Osteoblast (primary cell): ENCODE measurements around the gene VPS13D. TPM values are rescaled to one million over a fixed set of nuclear protein-coding genes. Genes with fewer than 3 reads are reported as not detected.

ENCODE experiments used
- DNase-seq: peaks from one replicate; pipeline ENCODE4 v3.0.0; 2011; ENCODE audit warnings: low spot score, mixed read lengths; ENCODE audit not compliant: insufficient read length; ENCODE audit errors: missing footprints
- H2AFZ ChIP-seq: 2 replicates; pipeline ENCODE4 v1.6.0; 2011; ENCODE audit warnings: mild to moderate bottlenecking, low read length
- H3K27ac ChIP-seq: 2 replicates; pipeline ENCODE4 v1.5.1; 2011; ENCODE audit warnings: mild to moderate bottlenecking, low read depth, low read length, moderate library complexity
- H3K27me3 ChIP-seq: 2 replicates; pipeline ENCODE4 v1.6.0; 2012; ENCODE audit warnings: mild to moderate bottlenecking, control low read depth, inconsistent platforms, low read length, moderate library complexity; ENCODE audit not compliant: insufficient read depth
- H3K36me3 ChIP-seq: 2 replicates; pipeline ENCODE4 v1.5.1; 2011; ENCODE audit warnings: mild to moderate bottlenecking, low read length, control low read depth, moderate library complexity; ENCODE audit not compliant: insufficient read depth
- H3K4me1 ChIP-seq: 2 replicates; pipeline ENCODE4 v1.5.1; 2011; ENCODE audit warnings: mild to moderate bottlenecking, low read length, control low read depth, moderate library complexity; ENCODE audit not compliant: insufficient read depth
- H3K4me2 ChIP-seq: 2 replicates; pipeline ENCODE4 v1.6.0; 2011; ENCODE audit warnings: mild to moderate bottlenecking, low read length; ENCODE audit not compliant: insufficient read depth
- H3K4me3 ChIP-seq: fragments of 200-600 bp; sonication (generic); 3 replicates; pipeline ENCODE4 v1.5.1; 2012; ENCODE audit warnings: mild to moderate bottlenecking, low read length, inconsistent platforms; ENCODE audit not compliant: insufficient read depth
- H3K79me2 ChIP-seq: 2 replicates; pipeline ENCODE4 v1.6.0; 2012; ENCODE audit warnings: mild to moderate bottlenecking, low read length, control low read depth, inconsistent platforms; ENCODE audit not compliant: insufficient read depth
- H3K9me3 ChIP-seq: 2 replicates; pipeline ENCODE4 v1.5.1; 2011; ENCODE audit warnings: low read depth, low read length, control low read depth
- H4K20me1 ChIP-seq: 2 replicates; pipeline ENCODE4 v1.6.0; 2012; ENCODE audit warnings: mild to moderate bottlenecking, low read length, control low read depth; ENCODE audit not compliant: insufficient read depth
- total RNA-seq: library from RNA; depleted of rRNA; stranded (reverse); fragments of >200 nt; gene quantifications from 2 replicates; pipeline ENCODE4 v1.2.3, GENCODE V29; 2012
- TF ChIP-seq, protein P1 (sequence below): IDR thresholded peaks from 2 replicates; pipeline ENCODE4 v1.5.1; 2011; ENCODE audit warnings: mild to moderate bottlenecking, low read depth, low read length, moderate library complexity; ENCODE audit errors: extremely low read depth

The VPS13D gene
- total RNA-seq, 1 donor, result 48.5 TPM

DNA sequence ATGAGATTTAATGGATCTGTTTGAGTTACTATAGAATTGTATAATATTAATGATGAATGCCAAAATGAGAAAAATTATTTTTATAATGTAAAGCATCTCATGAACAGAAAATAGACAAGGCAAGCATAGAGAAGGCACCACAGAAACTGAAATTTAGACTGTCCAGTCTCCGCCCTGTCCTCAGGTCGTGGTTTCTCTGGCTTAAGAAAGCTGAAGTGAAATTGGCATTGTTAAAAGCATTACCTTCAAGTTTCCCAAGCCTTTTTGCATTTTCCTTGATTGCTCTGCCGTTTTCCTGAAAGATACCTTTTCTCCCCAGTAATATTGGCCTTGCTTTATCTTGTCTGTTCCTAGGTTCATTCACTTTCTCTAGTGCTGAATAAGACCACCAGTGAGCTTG lies 58.0 kb downstream of the VPS13D start:
- no peak for DNase-seq
- H3K4me3 ChIP-seq, result no peak overlapping the region
- H3K9me3 ChIP-seq, result no peaks in the 10 kb centered on the region
- H3K79me2 ChIP-seq, result peaks cover 34% of the 10 kb centered on the region
- H4K20me1 ChIP-seq, result no peaks in the 10 kb centered on the region
- no peaks in the 10 kb centered on the region for H3K27me3 ChIP-seq
- no peak overlapping the region for H3K27ac ChIP-seq
- peaks cover 36% of the 10 kb centered on the region for H3K36me3 ChIP-seq
- H3K4me2 ChIP-seq, result no peak overlapping the region
- peaks cover 13% of the 10 kb centered on the region for H3K4me1 ChIP-seq
- TF ChIP-seq, protein P1, sequence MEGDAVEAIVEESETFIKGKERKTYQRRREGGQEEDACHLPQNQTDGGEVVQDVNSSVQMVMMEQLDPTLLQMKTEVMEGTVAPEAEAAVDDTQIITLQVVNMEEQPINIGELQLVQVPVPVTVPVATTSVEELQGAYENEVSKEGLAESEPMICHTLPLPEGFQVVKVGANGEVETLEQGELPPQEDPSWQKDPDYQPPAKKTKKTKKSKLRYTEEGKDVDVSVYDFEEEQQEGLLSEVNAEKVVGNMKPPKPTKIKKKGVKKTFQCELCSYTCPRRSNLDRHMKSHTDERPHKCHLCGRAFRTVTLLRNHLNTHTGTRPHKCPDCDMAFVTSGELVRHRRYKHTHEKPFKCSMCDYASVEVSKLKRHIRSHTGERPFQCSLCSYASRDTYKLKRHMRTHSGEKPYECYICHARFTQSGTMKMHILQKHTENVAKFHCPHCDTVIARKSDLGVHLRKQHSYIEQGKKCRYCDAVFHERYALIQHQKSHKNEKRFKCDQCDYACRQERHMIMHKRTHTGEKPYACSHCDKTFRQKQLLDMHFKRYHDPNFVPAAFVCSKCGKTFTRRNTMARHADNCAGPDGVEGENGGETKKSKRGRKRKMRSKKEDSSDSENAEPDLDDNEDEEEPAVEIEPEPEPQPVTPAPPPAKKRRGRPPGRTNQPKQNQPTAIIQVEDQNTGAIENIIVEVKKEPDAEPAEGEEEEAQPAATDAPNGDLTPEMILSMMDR, result no peak
- H2AFZ ChIP-seq, result no peak overlapping the region

DNA sequence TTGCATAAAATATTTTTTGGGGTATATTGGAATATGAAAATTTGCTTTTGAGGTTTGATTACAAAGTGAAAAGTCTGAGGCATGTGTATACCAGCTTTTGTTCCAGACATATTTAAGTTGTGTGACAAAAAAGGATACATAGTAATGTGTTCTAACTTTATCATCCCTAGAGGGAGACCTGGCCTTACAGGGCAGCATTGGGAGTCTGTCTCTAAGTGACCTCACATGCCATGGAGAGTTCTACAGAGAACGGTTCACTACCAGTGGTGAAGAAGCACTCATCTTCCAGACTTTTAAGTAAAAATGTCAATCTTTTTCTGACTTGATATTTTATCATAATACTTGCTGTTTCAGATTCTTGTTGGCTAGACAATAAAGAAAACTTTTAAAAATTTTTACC lies 61.0 kb downstream of the VPS13D start:
- Histone ChIP-seq H2AFZ (no peak overlapping the region), H3K4me3 (no peak overlapping the region), H3K27me3 (no peaks in the 10 kb centered on the region), H3K36me3 (peaks cover 32% of the 10 kb centered on the region), H3K9me3 (no peaks in the 10 kb centered on the region), H3K4me1 (peaks cover 16% of the 10 kb centered on the region), H3K27ac (no peak overlapping the region), H3K79me2 (peaks cover 27% of the 10 kb centered on the region), H3K4me2 (no peak overlapping the region), H4K20me1 (no peaks in the 10 kb centered on the region)
- no peak for DNase-seq
- TF ChIP-seq, protein P1, result no peak

DNA sequence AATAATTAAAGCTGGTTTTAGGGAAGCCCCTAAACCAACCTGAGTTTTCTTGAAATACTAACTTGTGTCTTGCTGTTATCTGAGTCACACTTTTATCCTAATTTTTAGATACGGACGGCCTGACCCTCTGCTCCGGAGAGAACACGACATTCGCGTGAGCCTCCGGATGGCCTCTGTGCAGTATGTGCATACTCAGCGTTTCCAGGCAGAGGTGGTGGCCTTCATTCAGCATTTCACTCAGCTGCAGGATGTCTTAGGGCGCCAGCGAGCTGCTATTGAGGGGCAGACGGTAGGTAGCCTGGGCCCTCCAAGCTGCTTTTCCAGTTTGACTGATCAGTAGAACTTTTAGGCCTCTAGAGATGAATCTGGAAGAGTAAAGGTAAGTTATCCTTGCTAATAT lies 63.6 kb downstream of the VPS13D start:
- Histone ChIP-seq H3K4me3 (no peak overlapping the region), H3K4me2 (no peak overlapping the region), H2AFZ (no peak overlapping the region), H3K27ac (peak overlapping the region; percentile 56), H3K36me3 (peaks cover 34% of the 10 kb centered on the region), H3K79me2 (peaks cover 12% of the 10 kb centered on the region), H3K4me1 (peaks cover 23% of the 10 kb centered on the region), H3K9me3 (no peaks in the 10 kb centered on the region), H4K20me1 (no peaks in the 10 kb centered on the region), H3K27me3 (no peaks in the 10 kb centered on the region)
- TF ChIP-seq, protein P1, result no peak
- DNase-seq, result no peak

DNA sequence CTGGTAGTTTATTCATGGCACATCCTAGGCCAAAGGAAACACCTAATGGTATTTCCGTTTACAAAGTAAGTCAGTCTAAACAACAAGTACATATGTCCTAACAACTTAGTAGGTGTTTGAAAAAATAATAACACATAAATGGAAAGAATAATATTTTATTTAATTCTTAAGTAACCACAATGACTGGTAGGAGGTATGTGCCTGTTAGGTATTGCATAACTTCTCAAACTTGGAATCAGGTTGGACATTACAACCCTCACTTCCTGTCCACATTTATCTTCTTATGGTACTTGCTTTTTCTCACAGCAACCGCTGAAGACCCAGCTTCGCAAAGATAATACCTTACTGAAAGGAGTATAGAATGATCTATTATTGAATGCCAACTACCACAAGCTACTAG lies 64.2 kb downstream of the VPS13D start:
- H4K20me1 ChIP-seq, result no peaks in the 10 kb centered on the region
- TF ChIP-seq, protein P1, result no peak
- no peaks in the 10 kb centered on the region for H3K27me3 ChIP-seq
- H3K4me3 ChIP-seq, result no peak overlapping the region
- no peak for DNase-seq
- H3K4me2 ChIP-seq, result no peak overlapping the region
- peaks cover 23% of the 10 kb centered on the region for H3K4me1 ChIP-seq
- H2AFZ ChIP-seq, result no peak overlapping the region
- peak overlapping the region; percentile 56 for H3K27ac ChIP-seq
- peaks cover 37% of the 10 kb centered on the region for H3K36me3 ChIP-seq
- no peaks in the 10 kb centered on the region for H3K9me3 ChIP-seq
- peaks cover 12% of the 10 kb centered on the region for H3K79me2 ChIP-seq
